Peyer's patch (tissue), 4 donors: Measurements from ENCODE around the gene LGMN.

Experiments
- POLR2A ChIP-seq, 2 donors: fragments of 450-650 bp; IDR thresholded peaks; one replicate each; pipeline ENCODE4 v1.5.1; 2017; ENCODE audit warnings: antibody characterized with exemption in 2 of 2, mild to moderate bottlenecking in 2 of 2, moderate library complexity in 2 of 2
- TF ChIP-seq, protein P1 (sequence below), 6 experiments: fragments of 450-650 bp in 4 of 6; fragments of 200-600 bp in 2 of 6; sonication (generic) in 1 of 6; IDR thresholded peaks; one replicate each; pipeline ENCODE4 v1.5.1; 2017 to 2019; ENCODE audit warnings: antibody characterized with exemption in 6 of 6, mild to moderate bottlenecking in 3 of 6, moderate library complexity in 1 of 6

DNA sequence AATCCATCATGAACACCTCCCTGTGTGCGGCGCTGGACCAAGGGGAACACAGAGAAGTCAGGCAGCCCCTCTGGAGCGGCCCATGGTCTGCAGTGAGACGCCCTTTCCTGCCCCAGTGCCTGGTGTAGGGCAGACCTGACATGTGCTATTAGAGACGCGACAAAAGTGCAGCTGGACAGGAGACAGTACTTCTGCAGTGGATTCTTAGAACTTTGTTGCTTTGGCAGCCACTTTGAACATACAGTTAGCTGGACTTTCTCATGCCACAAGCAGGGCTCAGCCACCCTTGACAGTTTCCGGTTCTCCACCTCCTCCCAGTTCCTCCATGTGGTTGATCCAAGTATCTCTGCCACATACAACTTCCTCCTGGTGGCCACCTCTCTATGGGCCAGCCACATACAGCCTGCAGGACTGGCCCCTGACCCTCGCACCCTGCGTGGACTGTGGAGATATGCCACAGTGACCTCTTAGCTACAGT lies 45.9 kb downstream of the LGMN start:
- no peak for TF ChIP-seq POLR2A (IDR thresholded peaks at IDR 0.05)
- TF ChIP-seq, protein P1, sequence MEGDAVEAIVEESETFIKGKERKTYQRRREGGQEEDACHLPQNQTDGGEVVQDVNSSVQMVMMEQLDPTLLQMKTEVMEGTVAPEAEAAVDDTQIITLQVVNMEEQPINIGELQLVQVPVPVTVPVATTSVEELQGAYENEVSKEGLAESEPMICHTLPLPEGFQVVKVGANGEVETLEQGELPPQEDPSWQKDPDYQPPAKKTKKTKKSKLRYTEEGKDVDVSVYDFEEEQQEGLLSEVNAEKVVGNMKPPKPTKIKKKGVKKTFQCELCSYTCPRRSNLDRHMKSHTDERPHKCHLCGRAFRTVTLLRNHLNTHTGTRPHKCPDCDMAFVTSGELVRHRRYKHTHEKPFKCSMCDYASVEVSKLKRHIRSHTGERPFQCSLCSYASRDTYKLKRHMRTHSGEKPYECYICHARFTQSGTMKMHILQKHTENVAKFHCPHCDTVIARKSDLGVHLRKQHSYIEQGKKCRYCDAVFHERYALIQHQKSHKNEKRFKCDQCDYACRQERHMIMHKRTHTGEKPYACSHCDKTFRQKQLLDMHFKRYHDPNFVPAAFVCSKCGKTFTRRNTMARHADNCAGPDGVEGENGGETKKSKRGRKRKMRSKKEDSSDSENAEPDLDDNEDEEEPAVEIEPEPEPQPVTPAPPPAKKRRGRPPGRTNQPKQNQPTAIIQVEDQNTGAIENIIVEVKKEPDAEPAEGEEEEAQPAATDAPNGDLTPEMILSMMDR (IDR thresholded peaks at IDR 0.05) = no peak
